Spleen (tissue), 7 donors: Measurements from ENCODE around the gene CDC42EP5.

Experiments
- POLR2A ChIP-seq, 3 donors: fragments of 450-650 bp; IDR thresholded peaks; one replicate each; pipeline ENCODE4 v1.5.1; 2017; ENCODE audit warnings: antibody characterized with exemption in 3 of 3, mild to moderate bottlenecking in 1 of 3
- POLR2AphosphoS5 ChIP-seq, 3 donors: sonication (generic); formaldehyde crosslinking; IDR thresholded peaks; one replicate each; pipeline ENCODE4 v1.5.1; 2017; ENCODE audit warnings: antibody characterized with exemption in 3 of 3
- TF ChIP-seq, protein P1 (sequence below), 11 experiments: fragments of 200-600 bp in 7 of 11; fragments of 450-650 bp in 4 of 11; sonication (generic) in 4 of 11; IDR thresholded peaks in 8 of 11; conservative IDR thresholded peaks in 3 of 11; 1 replicate in 7 of 11; 2 replicates in 4 of 11; pipeline versions ENCODE4 v1.4.0 to v1.8.0; 2016 to 2021; ENCODE audit warnings: antibody characterized with exemption in 11 of 11, inconsistent platforms in 4 of 11, mild to moderate bottlenecking in 1 of 11
- donor health status: DM: no; HTN: no; CAD: no; lungs with moderate emphysema.
- donor health status: DM: no; HTN: no; CAD: no.
- donor health status: DM: no; HTN: no; CAD: no.

- TF ChIP-seq, protein P1, sequence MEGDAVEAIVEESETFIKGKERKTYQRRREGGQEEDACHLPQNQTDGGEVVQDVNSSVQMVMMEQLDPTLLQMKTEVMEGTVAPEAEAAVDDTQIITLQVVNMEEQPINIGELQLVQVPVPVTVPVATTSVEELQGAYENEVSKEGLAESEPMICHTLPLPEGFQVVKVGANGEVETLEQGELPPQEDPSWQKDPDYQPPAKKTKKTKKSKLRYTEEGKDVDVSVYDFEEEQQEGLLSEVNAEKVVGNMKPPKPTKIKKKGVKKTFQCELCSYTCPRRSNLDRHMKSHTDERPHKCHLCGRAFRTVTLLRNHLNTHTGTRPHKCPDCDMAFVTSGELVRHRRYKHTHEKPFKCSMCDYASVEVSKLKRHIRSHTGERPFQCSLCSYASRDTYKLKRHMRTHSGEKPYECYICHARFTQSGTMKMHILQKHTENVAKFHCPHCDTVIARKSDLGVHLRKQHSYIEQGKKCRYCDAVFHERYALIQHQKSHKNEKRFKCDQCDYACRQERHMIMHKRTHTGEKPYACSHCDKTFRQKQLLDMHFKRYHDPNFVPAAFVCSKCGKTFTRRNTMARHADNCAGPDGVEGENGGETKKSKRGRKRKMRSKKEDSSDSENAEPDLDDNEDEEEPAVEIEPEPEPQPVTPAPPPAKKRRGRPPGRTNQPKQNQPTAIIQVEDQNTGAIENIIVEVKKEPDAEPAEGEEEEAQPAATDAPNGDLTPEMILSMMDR (IDR thresholded peaks at IDR 0.05 in 8 of 11, conservative IDR thresholded peaks at IDR 0.05 in 3 of 11): no peak
- TF ChIP-seq POLR2AphosphoS5 (IDR thresholded peaks at IDR 0.05) (no peak), POLR2A (IDR thresholded peaks at IDR 0.05) (no peak)
Measured at GRCh38 chr19:54477650-54478049, 4.6 kb upstream of the CDC42EP5 start.
